K562 (cell line): ENCODE results near the gene RPF1. TPM values are rescaled to one million over a fixed set of nuclear protein-coding genes. Genes with fewer than 3 reads are reported as not detected.

Experiments used
- AFF1 ChIP-seq, 2 experiments: fragments of 450-650 bp; IDR thresholded peaks; 2 replicates each; pipeline ENCODE4 v1.6.1; 2018; ENCODE audit warnings: mild to moderate bottlenecking in 2 of 2, low read depth in 1 of 2; ENCODE audit not compliant: partially characterized antibody in 2 of 2
- BDP1 ChIP-seq: IDR thresholded peaks from 3 replicates; pipeline ENCODE4 v1.6.1; 2011; ENCODE audit not compliant: insufficient read length, insufficient read depth
- BMI1 ChIP-seq: fragments of 150-350 bp; IDR thresholded peaks from 2 replicates; pipeline ENCODE4 v1.6.1; 2014; ENCODE audit warnings: low read length
- C11orf30 ChIP-seq: fragments of 450-650 bp; IDR thresholded peaks from 2 replicates; pipeline ENCODE4 v1.6.1; 2016; ENCODE audit warnings: low read depth, mild to moderate bottlenecking
- NFYB ChIP-seq: IDR thresholded peaks from 2 replicates; pipeline ENCODE4 v1.6.1; 2011; ENCODE audit warnings: mild to moderate bottlenecking, moderate library complexity; ENCODE audit not compliant: insufficient read length; ENCODE audit errors: extremely low read depth
- POLR2AphosphoS2 ChIP-seq: IDR thresholded peaks from 2 replicates; pipeline ENCODE4 v1.6.1; 2012; ENCODE audit warnings: low read length, improper control_type of control experiment
- RBBP5 ChIP-seq: fragments of 200-600 bp; sonication (generic); IDR thresholded peaks from 2 replicates; pipeline ENCODE4 v1.6.1; 2012; ENCODE audit warnings: borderline replicate concordance, mild to moderate bottlenecking, low read length, control low read depth, inconsistent platforms; ENCODE audit not compliant: insufficient read depth, poor library complexity, severe bottlenecking
- RNF2 ChIP-seq: sonication (generic); IDR thresholded peaks from 2 replicates; pipeline ENCODE4 v1.6.1; 2016
- TAF9B ChIP-seq: fragments of 450-650 bp; IDR thresholded peaks from 2 replicates; pipeline ENCODE4 v1.6.1; 2018; ENCODE audit warnings: mild to moderate bottlenecking; ENCODE audit not compliant: partially characterized antibody
- THAP12 ChIP-seq: fragments of 250-450 bp; sonication (Bioruptor Pico); IDR thresholded peaks from 2 replicates; pipeline ENCODE4 v1.9.0; 2021; ENCODE audit warnings: mild to moderate bottlenecking, inconsistent platforms
- ZNF316 ChIP-seq: fragments of 450-650 bp; IDR thresholded peaks from 2 replicates; pipeline ENCODE4 v1.6.1; 2016
- polyA plus RNA-seq, 8 experiments: library from polyadenylated mRNA; depleted of rRNA in 4 of 8; stranded (reverse) in 5 of 8; unstranded in 3 of 8; fragments of >200 nt; fragmentation: Nextera tagmentation in 2 of 8; fragmentation: Illumina TruSeq in 1 of 8; extraction: Ambion mirVana in 2 of 8; extraction: Trizol in 1 of 8; gene quantifications; 2 replicates each; pipeline versions ENCODE4 v1.2.1 to v1.2.3, GENCODE V29; 2011 to 2014; ENCODE audit warnings: inconsistent platforms in 1 of 8, missing spikeins in 1 of 8
- total RNA-seq, 7 experiments: library from RNA; depleted of rRNA in 6 of 7; stranded (reverse); fragments of >200 nt in 6 of 7; fragmentation: Illumina TruSeq in 2 of 7; extraction: Trizol in 2 of 7; gene quantifications; 2 replicates each; pipeline versions ENCODE4 v1.2.1 to v1.2.3, GENCODE V29; 2011 to 2021; ENCODE audit warnings: low replicate concordance in 1 of 7
- TF ChIP-seq, protein P1 (sequence below): fragments of 450-650 bp; IDR thresholded peaks from 2 replicates; pipeline ENCODE4 v1.6.1; 2018; ENCODE audit warnings: mild to moderate bottlenecking, low read depth; ENCODE audit not compliant: partially characterized antibody
- TF ChIP-seq, protein P2 (sequence below): fragments of 450-650 bp; IDR thresholded peaks from 2 replicates; pipeline ENCODE4 v1.6.1; 2016; ENCODE audit warnings: borderline replicate concordance
- TF ChIP-seq, protein P3 (sequence below): fragments of 450-650 bp; formaldehyde crosslinking; IDR thresholded peaks from 2 replicates; pipeline ENCODE4 v1.4.0; 2022; ENCODE audit warnings: mild to moderate bottlenecking, moderate library complexity

Gene RPF1
- total and polyA plus RNA-seq, 9 of the 15 experiments (the other 6 are each of a cell fraction or from before 2014, with no cell fraction given): 52.4 to 156 (median 90.2) TPM

- TF ChIP-seq AFF1 (IDR thresholded peaks at IDR 0.05; ENCODE audit: low read depth in 1 of 2, partially characterized antibody in 2 of 2) (peak in 1 of 2 experiments; percentile 22), BDP1 (no peak), POLR2AphosphoS2 (no peak), RBBP5 (peak; percentile 78), BMI1 (no peak), NFYB (no peak), RNF2 (peak; percentile 40; the same call in 1 of the 2 replicates), THAP12 (0 out of 2 replicates have a peak, but pooled peaks have one; percentile 35), C11orf30 (no peak), ZNF316 (peak; percentile 1; the same call in 1 of the 2 replicates), TAF9B (no peak)
- TF ChIP-seq, protein P1, sequence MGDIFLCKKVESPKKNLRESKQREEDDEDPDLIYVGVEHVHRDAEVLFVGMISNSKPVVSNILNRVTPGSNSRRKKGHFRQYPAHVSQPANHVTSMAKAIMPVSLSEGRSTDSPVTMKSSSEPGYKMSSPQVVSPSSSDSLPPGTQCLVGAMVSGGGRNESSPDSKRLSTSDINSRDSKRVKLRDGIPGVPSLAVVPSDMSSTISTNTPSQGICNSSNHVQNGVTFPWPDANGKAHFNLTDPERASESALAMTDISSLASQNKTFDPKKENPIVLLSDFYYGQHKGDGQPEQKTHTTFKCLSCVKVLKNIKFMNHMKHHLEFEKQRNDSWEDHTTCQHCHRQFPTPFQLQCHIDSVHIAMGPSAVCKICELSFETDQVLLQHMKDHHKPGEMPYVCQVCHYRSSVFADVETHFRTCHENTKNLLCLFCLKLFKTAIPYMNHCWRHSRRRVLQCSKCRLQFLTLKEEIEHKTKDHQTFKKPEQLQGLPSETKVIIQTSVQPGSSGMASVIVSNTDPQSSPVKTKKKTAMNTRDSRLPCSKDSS: no peak
- TF ChIP-seq, protein P2, sequence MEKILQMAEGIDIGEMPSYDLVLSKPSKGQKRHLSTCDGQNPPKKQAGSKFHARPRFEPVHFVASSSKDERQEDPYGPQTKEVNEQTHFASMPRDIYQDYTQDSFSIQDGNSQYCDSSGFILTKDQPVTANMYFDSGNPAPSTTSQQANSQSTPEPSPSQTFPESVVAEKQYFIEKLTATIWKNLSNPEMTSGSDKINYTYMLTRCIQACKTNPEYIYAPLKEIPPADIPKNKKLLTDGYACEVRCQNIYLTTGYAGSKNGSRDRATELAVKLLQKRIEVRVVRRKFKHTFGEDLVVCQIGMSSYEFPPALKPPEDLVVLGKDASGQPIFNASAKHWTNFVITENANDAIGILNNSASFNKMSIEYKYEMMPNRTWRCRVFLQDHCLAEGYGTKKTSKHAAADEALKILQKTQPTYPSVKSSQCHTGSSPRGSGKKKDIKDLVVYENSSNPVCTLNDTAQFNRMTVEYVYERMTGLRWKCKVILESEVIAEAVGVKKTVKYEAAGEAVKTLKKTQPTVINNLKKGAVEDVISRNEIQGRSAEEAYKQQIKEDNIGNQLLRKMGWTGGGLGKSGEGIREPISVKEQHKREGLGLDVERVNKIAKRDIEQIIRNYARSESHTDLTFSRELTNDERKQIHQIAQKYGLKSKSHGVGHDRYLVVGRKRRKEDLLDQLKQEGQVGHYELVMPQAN: peak; percentile 67
- TF ChIP-seq, protein P3, sequence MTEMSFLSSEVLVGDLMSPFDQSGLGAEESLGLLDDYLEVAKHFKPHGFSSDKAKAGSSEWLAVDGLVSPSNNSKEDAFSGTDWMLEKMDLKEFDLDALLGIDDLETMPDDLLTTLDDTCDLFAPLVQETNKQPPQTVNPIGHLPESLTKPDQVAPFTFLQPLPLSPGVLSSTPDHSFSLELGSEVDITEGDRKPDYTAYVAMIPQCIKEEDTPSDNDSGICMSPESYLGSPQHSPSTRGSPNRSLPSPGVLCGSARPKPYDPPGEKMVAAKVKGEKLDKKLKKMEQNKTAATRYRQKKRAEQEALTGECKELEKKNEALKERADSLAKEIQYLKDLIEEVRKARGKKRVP (CRISPR knock-in tag): no peak
These were observed 26.5 kb downstream of the RPF1 start (continued) for GRCh38 chr1:84505493-84506001.
